OCI-LY1 (cell line): ENCODE measurements around the gene D2HGDH.

Experiments used
- H2AFZ ChIP-seq: fragments of 200-600 bp; sonication (generic), shearing (Covaris generic); 2 replicates; pipeline ENCODE4 v1.6.0; 2014; ENCODE audit warnings: antibody characterized with exemption, mild to moderate bottlenecking, low read length
- H3F3A ChIP-seq: fragments of 200-600 bp; sonication (generic), shearing (Covaris generic); 2 replicates; pipeline ENCODE4 v1.6.0; 2014; ENCODE audit warnings: mild to moderate bottlenecking, antibody characterized with exemption, low read length, moderate library complexity; ENCODE audit not compliant: insufficient read depth
- H3K27ac ChIP-seq: fragments of 200-600 bp; sonication (generic); 2 replicates; pipeline ENCODE4 v1.5.1; 2014; ENCODE audit warnings: low read length, mixed run types, mild to moderate bottlenecking, low read depth; ENCODE audit not compliant: poor library complexity, severe bottlenecking
- H3K27me3 ChIP-seq: fragments of 200-600 bp; sonication (generic); 2 replicates; pipeline ENCODE4 v1.6.0; 2014; ENCODE audit warnings: antibody characterized with exemption, mild to moderate bottlenecking, low read length, moderate library complexity; ENCODE audit not compliant: insufficient read depth
- H3K36me3 ChIP-seq: fragments of 200-600 bp; sonication (generic); 2 replicates; pipeline ENCODE4 v1.6.1; 2014; ENCODE audit warnings: mild to moderate bottlenecking, antibody characterized with exemption, low read length, moderate library complexity, mixed read lengths; ENCODE audit not compliant: insufficient read depth
- H3K4me1 ChIP-seq: fragments of 200-600 bp; sonication (generic); 2 replicates; pipeline ENCODE4 v1.5.1; 2014; ENCODE audit warnings: mild to moderate bottlenecking, low read length, moderate library complexity; ENCODE audit not compliant: insufficient read depth, severe bottlenecking
- H3K4me2 ChIP-seq: fragments of 200-600 bp; sonication (generic), shearing (Covaris generic); 2 replicates; pipeline ENCODE4 v1.6.1; 2014; ENCODE audit warnings: low read length
- H3K4me3 ChIP-seq: fragments of 200-600 bp; sonication (generic); 2 replicates; pipeline ENCODE4 v1.5.1; 2014; ENCODE audit warnings: low read length, low read depth, mild to moderate bottlenecking, mixed read lengths; ENCODE audit not compliant: poor library complexity, severe bottlenecking
- H3K79me2 ChIP-seq: fragments of 200-600 bp; shearing (Covaris generic); 2 replicates; pipeline ENCODE4 v1.6.1; 2016; ENCODE audit warnings: mixed run types, low read length, mixed read lengths; ENCODE audit not compliant: insufficient read depth
- H3K9ac ChIP-seq: fragments of 200-600 bp; sonication (generic), shearing (Covaris generic); 2 replicates; pipeline ENCODE4 v1.6.1; 2014; ENCODE audit warnings: mild to moderate bottlenecking, low read length, mixed read lengths
- H3K9me2 ChIP-seq: fragments of 200-600 bp; sonication (generic), shearing (Covaris generic); 2 replicates; pipeline ENCODE4 v1.6.1; 2014; ENCODE audit warnings: low read depth, mild to moderate bottlenecking, low read length, mixed read lengths
- H3K9me3 ChIP-seq: fragments of 200-600 bp; shearing (Covaris generic); 2 replicates; pipeline ENCODE4 v1.6.1; 2014; ENCODE audit warnings: low read length, mixed read lengths
- H4K20me1 ChIP-seq: fragments of 200-600 bp; sonication (generic), shearing (Covaris generic); 2 replicates; pipeline ENCODE4 v1.6.0; 2016; ENCODE audit warnings: mild to moderate bottlenecking, low read length; ENCODE audit not compliant: insufficient read depth
- EZH2 ChIP-seq: fragments of 200-600 bp; sonication (generic), shearing (Covaris generic); IDR thresholded peaks from 2 replicates; pipeline ENCODE4 v1.8.0; 2017; ENCODE audit warnings: borderline replicate concordance, mixed run types, mild to moderate bottlenecking, antibody characterized with exemption, low read length, moderate library complexity, mixed read lengths
- TF ChIP-seq, protein P1 (sequence below): fragments of 200-600 bp; sonication (generic), shearing (Covaris generic); IDR thresholded peaks from 2 replicates; pipeline ENCODE4 v1.5.1; 2017; ENCODE audit warnings: mild to moderate bottlenecking, antibody characterized with exemption, low read length, moderate library complexity, mixed read lengths

D2HGDH gene

GRCh38 chr2:241773511-241774418 lies 39.3 kb downstream of the D2HGDH start:
- no peaks in the 10 kb centered on the region for H3F3A ChIP-seq
- no peak overlapping the region for H3K9ac ChIP-seq
- no peaks in the 10 kb centered on the region for H3K9me3 ChIP-seq
- H3K4me1 ChIP-seq = peaks cover 6% of the 10 kb centered on the region
- H3K9me2 ChIP-seq = no peaks in the 10 kb centered on the region
- H3K4me3 ChIP-seq = no peak overlapping the region
- no peak overlapping the region for H2AFZ ChIP-seq
- no peaks in the 10 kb centered on the region for H4K20me1 ChIP-seq
- peaks cover 5% of the 10 kb centered on the region for H3K27me3 ChIP-seq
- H3K36me3 ChIP-seq = no peaks in the 10 kb centered on the region; the same call in 1 of the 2 replicates
- no peak overlapping the region for H3K4me2 ChIP-seq
- no peak overlapping the region for H3K27ac ChIP-seq
- TF ChIP-seq, protein P1, sequence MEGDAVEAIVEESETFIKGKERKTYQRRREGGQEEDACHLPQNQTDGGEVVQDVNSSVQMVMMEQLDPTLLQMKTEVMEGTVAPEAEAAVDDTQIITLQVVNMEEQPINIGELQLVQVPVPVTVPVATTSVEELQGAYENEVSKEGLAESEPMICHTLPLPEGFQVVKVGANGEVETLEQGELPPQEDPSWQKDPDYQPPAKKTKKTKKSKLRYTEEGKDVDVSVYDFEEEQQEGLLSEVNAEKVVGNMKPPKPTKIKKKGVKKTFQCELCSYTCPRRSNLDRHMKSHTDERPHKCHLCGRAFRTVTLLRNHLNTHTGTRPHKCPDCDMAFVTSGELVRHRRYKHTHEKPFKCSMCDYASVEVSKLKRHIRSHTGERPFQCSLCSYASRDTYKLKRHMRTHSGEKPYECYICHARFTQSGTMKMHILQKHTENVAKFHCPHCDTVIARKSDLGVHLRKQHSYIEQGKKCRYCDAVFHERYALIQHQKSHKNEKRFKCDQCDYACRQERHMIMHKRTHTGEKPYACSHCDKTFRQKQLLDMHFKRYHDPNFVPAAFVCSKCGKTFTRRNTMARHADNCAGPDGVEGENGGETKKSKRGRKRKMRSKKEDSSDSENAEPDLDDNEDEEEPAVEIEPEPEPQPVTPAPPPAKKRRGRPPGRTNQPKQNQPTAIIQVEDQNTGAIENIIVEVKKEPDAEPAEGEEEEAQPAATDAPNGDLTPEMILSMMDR = no peak
- TF ChIP-seq EZH2 = no peak
- no peaks in the 10 kb centered on the region for H3K79me2 ChIP-seq

DNA sequence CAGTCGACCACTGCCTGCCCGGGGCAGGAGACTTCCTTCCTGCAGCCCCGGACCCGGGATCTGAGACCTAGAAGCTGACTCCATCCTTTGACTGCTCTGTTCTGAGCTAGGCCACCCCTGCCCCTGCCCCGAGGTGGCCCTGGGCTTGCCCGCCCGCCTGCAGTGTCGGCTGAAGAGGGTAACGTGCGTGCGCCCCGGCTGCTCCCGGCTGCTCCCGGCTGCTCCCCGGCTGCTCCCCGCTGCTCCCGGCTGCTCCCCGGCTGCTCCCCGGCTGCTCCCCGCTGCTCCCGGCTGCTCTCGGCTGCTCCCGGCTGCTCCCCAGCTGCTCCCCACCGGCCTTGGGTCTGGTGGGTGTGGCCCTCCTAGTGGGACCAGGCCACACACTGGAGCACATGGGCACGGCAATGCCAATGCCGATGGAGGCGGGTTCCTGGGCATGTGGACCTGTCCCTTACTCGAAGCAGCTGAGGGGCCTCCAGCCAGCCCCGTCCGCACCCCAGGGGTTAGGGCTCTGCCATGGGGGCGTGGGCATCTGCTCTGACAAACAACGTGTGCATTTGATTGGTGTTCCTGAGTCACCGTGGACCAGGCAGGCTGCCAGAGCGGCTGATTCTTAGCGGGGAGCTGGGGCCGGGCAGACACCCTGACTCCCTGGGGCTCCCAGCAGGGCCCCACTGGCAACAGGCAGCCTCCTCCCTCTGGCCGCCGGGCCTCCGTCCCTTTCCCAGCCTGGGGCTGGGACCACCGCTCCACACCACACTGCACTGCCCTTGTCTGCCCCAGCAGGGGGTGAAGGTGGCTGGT lies 40.2 kb downstream of the D2HGDH start:
- no peaks in the 10 kb centered on the region for H3K79me2 ChIP-seq
- no peak overlapping the region for H3K27ac ChIP-seq
- H3K9ac ChIP-seq = no peak overlapping the region
- H3K4me3 ChIP-seq = no peak overlapping the region
- H3K36me3 ChIP-seq = no peaks in the 10 kb centered on the region
- H2AFZ ChIP-seq = no peak overlapping the region
- H3K27me3 ChIP-seq = peaks cover 5% of the 10 kb centered on the region
- H4K20me1 ChIP-seq = no peaks in the 10 kb centered on the region
- H3K9me3 ChIP-seq = no peaks in the 10 kb centered on the region
- H3K4me1 ChIP-seq = peaks cover 6% of the 10 kb centered on the region
- no peaks in the 10 kb centered on the region for H3K9me2 ChIP-seq
- H3K4me2 ChIP-seq = no peak overlapping the region
- no peaks in the 10 kb centered on the region for H3F3A ChIP-seq
- TF ChIP-seq, protein P1 = no peak
- no peak for TF ChIP-seq EZH2

DNA sequence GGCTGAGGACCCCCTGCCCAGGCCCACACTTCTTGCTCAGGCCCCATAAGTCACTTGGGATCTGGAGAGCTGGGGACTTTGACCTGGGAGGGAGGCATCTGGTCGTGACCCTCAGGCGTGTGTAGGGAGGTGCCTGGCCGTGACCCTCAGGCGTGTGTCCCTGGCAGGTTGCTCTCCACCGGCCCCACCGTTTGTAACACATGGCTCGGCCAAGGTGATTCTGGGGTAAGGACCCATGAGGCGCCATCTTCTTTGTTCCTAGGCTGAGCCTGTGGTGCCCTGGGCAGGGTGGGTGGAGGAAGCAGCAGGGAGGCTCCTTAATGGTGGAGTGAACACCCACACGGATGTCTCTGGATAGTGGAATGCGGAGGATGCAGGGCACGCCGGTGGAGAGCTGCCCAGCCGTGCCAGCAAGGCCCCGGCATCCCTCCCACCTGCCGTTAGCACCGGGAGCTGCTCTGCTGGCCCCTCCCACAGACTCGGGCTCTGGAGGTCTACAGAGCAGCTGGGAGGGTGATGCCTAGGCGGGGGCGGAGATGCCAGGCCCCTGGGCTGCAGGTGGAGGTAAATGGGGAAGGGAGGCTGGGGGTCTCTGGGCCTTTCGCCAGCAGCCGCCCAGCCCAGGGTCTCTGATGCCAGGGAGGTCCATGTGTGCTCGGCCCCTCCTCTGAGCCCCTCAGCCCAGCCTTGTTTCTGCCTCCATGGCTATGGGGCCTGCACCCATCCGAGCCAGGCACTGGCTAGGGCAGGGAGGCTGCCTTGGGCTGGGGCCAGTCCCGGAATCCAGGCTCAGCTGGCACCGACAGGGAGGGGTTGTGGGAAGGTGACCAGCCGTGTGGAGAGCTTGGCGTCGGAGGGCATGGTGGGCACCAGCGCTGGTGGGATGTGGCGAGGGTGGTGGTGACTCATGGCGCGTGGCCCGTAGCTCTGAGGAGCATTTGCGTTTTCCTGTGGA lies 41.1 kb downstream of the D2HGDH start:
- Histone ChIP-seq H3K9me3 (no peaks in the 10 kb centered on the region), H3K9me2 (no peaks in the 10 kb centered on the region), H3K4me1 (peaks cover 6% of the 10 kb centered on the region), H3K27me3 (peaks cover 5% of the 10 kb centered on the region), H3K4me3 (no peak overlapping the region), H4K20me1 (no peaks in the 10 kb centered on the region), H3K79me2 (no peaks in the 10 kb centered on the region), H3K4me2 (no peak overlapping the region), H3F3A (no peaks in the 10 kb centered on the region), H2AFZ (no peak overlapping the region), H3K36me3 (no peaks in the 10 kb centered on the region), H3K9ac (no peak overlapping the region), H3K27ac (no peak overlapping the region)
- TF ChIP-seq, protein P1 = no peak
- TF ChIP-seq EZH2 = no peak
